Myocyte (in vitro differentiated cells): ENCODE results near the gene MED14. TPM values are rescaled to one million over a fixed set of nuclear protein-coding genes. Genes with fewer than 3 reads are reported as not detected.

ENCODE experiments used
- DNase-seq: peaks from one replicate; pipeline ENCODE4 v3.0.0-alpha.2; 2012; ENCODE audit warnings: low read depth
- total RNA-seq: library from RNA; depleted of rRNA; stranded (reverse); fragments of >200 nt; gene quantifications from 2 replicates; pipeline ENCODE4 v1.2.3, GENCODE V29; 2014

Gene MED14
- total RNA-seq, 1 donor from 2014 or later: 28.9 TPM

DNA sequence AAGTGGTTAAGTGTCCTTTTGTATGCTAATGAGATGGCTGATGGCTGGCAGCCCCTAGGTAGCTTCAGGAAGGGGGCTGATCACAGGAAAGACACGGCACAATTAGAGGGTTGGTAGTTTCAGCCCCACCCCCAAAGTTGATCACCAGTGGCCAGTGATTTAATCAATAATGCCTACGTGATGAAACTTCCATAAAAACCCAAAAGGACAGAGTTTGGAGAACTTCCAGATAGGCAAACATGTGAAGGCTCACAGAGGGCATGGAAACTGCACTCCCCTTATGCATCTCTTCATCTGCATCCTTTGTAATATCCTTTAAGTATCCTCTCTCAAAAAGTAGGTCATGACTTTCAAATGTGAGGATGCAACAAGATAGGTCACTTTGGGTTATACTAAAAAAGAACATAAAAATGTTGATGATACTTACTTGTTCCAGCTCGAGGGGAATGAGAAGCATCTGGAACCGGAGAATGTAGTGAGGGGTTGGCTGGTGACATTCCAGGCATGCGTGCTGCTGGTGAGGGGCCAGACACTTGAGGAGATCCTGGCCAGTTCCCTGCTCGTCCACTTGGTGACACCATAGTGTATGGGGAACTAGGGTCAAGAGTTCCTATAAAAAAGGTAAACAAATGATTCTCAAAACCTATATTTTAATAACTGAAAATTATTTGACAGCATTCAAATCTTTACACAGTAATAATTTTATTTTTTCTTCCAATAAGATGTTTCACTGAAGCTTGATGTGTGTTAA is 71.3 kb downstream of the MED14 start:
- peak; percentile 36 for DNase-seq

DNA sequence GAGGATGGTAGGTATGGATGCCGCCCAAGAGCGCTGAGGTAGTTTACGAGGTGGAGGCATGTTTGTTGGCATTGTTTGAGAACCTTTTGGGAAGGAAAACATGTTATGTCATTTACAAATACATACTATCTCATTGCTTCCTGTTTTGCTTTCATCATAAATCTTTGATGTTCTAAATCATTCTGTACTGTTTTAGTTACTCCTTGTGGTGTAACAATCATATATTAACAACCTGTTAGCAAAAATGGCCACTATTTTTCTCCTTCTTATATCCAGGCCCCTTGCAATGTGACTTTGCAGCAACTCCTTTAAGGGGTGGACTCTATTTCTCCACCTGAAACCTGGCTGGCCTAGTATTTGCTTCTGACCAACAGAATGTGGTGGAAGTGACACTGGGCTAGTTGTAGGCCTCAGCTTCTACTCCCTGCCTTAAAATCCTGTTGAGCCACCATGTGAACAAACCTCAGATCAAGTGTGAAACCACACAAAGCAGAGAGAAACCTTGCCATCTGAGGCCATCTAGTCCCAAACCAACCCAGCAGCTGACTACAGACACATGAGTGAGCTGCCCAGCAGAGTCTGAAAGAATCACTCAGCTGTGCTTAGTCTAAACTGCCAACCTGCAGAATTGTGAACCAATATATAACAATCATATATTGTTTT is 72.1 kb downstream of the MED14 start:
- DNase-seq: peak; percentile 81

DNA sequence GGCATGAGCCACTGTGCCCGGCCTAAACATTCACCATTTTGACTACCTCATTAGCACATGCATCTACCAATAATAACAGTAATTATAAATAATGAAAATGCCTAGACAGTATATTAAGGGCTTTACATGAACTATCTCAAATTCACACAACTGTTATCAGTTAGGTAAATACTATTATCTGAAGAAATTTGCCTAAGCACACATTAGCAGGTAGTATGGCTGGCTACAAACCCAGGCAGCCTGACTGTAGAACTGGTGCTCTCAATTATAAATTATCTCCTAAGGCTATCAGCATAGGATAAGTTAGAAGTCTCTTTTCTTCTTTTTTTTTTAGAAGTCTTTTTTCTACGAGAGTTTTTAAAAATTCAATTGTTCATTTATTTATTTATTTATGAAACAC is 73.9 kb downstream of the MED14 start:
- DNase-seq: no peak

- no peak for DNase-seq
Observed at GRCh38 chrX:40660381-40660780, 75.0 kb downstream of the MED14 start.

DNA sequence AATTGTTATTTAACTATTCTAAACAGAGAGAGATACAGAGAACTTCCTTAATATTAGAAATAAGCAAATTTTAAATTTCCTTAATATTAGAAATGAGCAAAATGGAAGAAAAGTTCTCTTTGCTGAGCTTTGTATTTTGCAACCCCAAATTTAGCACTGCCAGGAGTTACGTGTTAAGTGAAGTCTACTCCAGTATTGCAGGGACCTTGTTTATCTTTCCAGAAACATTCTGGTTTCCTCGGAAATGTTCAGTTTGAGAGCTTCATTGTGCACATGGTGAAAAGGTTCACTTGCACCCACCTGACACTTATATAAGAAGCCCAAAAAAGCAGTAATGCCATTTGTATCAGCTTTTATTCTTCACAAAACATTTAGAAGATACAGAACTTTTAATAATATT is 81.8 kb downstream of the MED14 start:
- no peak for DNase-seq

DNA sequence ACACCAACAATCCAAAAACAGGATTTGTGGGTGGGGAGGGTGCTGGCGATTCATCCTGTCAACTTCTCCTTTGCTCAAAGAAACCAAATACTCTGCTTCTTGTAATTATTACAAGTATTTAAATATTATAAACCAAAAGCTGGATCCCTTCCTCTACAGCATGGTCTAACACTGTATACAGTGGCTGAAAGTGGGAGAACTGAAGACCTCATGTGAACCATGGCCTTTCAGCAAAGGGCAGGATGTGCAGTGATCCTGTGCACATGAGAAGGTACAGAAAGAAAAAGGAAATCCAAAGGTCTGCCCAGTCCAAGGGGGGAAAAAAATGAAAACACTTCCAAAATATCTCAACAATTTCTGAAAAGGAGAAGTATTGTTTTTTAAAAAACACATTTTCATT is 82.7 kb downstream of the MED14 start:
- no peak for DNase-seq

DNA sequence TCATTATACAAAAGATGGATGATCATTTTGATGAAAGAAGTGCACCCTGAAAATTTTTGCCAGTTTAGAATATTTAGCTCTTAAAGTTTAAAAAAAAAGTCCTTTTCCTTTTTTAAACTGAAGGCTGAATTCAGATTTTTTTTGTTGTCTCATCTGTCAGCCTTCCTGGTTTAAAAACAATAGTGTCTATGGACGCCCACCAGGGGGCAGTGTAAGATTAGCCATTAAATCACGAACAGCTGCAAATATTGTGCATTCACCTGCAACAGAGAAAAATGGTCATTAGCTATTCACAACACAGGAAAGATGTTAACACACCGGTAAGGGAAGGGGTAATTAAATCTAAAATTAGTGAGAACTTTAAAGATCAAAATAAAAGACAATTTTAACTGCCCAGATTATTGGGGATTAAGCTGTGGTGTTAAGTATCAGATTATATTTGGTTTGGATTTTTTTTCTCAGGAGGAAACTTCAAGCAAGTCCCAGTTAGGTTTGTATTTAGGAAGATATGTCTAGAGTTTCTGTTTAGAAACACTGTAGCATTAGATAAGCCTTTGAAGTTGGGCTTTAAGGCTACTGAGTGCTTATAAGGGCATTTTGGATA is 83.6 kb downstream of the MED14 start:
- peak; percentile 65 for DNase-seq

GRCh38 chrX:40647307-40648197 is 87.8 kb downstream of the MED14 start, which contains the start of gene CXorf38:
Gene CXorf38, minus strand, starts transcription at chrX:40647561. Its CDS starts 41 bp downstream, at chrX:40647520.
- peak; percentile 87 for DNase-seq

DNA sequence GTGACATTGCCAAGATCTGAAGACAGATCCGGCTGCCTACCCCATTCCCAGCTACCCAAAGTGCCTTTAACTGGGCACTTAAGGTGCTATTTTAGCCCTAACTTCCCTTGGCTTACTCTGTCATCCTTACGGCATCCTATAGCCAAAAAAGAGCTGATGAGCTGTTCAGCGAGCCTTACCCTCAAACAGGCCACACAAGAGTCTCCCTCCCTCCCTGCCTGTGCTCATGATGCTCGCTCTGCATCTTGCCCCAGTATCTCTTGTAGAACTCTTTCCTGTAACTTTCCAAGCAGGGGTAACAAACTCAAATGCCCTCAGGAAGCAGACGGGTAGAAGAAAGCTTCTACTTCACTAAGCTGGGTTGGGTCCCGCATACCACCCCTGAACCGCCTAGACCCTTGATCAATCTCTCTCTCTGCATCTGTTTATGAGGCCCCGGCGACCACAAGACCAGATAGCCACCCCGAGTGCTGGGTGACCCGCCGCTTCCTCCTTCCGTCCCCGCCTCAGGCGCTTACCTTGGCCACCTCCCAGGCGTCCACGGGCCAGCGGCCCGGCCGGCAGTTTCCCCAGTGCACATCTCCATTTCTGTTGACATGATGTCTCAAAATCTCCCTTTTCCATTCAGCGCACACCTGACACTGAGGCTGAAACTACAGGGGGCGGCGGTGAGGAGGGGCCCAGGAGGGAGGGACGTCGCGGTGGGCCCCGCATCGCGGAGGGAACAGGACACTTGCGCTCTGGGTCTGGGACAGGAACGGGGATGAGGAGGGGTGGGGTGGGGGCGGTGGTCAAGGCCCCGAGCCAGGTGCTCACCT is 88.6 kb downstream of the MED14 start:
- DNase-seq: no peak

DNA sequence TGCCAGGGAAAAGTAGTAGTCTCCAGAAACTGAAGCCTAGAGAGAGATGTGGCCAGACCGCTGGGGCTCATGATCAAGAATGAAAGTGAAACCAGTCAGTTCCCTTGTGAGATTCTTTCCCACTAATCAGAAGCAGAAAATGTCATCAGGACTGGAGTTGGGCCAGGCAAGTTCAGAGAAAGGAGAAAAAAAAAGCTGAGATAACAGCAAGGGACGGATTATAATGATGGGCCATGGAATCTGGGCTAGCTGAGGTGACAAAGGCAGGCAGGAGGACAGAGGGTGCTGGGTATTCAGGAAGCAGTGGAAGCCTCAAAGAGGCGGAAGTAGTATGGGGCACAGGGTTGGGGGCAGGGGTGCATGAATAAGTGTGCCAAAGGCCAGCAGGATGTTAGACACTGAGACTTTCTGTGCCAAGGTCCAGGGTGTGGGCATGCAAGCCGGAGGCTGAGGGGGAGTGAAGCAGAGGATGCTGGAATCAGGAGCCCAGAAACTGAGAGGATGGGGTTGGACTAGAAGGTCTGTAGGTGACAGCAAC is 90.5 kb downstream of the MED14 start:
- peak; percentile 59 for DNase-seq

DNA sequence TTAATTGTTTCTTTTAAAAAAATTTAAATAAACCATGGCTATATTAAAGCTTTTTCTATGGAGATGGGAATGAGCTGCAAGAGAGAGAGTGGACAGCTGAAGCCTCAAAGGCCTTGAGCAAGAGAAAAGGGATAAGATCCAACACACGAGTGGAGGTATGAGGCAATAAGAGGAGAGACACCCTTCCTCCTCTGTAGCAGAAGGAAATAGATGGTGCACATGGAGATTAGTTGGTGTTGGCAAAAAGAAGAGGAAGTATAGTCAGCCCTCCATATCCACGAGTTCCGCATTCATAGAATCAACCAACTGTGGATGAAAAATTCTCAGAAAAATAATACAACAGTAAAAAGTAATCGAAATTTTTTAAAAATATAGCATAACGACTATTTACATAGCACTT is 91.2 kb downstream of the MED14 start:
- DNase-seq: no peak

DNA sequence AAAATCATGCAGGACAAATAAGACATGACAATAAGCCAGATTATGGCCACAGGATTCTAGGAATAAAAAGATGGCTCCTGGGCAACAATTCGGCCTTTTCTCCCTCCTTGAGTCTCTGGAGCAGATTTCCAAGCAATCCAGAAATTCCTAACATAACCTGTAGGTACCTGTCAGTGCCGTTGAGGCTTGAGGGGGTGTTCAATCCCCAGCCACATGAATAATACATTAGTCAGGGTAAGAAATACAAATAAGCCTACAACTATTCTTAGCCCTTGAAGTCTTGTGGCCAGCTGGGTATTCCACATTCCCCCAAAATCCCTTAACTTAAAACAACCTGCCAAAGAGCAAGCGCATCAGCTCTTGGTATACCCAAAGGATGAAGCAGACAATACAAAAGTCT is 97.7 kb downstream of the MED14 start:
- no peak for DNase-seq

DNA sequence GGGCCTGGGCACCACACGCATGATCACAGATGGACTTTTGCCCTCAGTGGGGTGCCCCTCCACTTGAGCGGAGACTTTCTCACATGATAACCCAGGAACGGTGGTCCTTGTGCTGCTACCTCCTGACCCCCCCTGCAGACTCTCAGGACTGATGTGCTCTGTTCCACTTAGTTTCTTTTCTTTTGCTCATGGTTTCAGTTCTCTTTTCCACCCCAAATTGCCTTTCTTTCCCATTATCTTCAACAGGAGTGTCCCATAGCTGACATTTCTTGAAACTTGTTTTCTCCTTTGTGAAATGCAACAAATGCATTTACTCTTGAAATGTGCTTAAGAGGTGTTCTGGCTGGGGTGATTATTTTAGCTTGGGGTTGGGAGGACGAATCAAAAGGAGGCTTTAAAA is 103.1 kb downstream of the MED14 start:
- DNase-seq: no peak

- no peak for DNase-seq
Observed at GRCh38 chrX:40628506-40628905, 106.8 kb downstream of the MED14 start.

GRCh38 chrX:40625294-40625693 is 110.0 kb downstream of the MED14 start:
- DNase-seq: no peak

GRCh38 chrX:40623665-40624064 is 111.7 kb downstream of the MED14 start:
- no peak for DNase-seq

DNA sequence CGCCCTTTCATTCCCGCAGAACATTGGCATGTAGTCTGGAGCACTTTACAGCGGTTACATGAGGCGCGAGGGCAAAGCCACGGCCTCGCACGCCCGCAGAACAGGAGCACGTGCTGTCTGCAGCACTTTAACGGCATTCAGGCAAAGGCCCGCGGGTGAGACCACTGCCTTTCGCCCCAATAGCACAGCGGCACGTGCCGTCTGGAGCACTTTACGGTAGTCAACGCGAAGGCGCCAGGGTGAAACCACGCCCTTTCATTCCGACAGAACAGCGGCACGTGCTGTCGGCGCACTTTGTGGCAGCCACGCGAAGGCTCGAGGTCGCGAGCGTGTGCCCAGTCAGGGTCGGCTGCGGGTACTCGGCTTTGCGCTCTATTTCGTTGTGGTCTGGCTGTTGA is 112.2 kb downstream of the MED14 start, which contains the start of gene MPC1L:
TSS of gene MPC1L (plus strand) at position 290 of the 398 bp plus-strand sequence. CDS start 138 bp downstream, outside the sequence.
- no peak for DNase-seq

DNA sequence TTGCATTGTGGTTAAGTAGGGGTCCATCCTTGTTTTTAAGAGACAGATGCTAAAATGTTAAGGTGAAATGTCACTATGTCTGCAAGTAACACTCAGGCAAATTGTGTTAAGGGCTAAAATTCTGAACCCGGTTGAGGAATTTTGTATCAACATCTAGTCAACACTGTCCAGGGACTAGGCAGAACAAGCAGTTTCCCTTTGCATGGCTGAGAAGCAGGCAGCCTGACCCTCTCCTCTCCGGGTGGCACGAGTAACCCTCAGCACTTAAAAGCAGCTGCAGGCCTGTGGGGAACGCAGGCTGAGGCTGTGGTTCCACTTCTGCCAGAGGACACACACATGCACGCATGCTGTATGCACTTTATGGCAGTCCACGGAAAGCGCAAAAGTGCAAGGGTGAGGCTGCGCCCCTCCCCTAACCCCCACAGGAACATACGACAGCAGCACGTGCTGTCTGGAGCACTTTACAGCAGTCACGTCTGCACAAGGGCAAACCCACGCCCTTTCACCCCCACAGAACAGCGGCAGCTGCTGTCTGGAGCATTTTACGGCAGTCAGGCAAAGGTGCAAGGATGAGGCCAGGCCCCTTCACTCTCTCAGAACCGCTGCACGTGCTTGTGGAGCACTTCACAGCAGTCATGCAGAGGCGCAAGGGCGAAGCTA is 112.7 kb downstream of the MED14 start:
- DNase-seq: no peak

DNA sequence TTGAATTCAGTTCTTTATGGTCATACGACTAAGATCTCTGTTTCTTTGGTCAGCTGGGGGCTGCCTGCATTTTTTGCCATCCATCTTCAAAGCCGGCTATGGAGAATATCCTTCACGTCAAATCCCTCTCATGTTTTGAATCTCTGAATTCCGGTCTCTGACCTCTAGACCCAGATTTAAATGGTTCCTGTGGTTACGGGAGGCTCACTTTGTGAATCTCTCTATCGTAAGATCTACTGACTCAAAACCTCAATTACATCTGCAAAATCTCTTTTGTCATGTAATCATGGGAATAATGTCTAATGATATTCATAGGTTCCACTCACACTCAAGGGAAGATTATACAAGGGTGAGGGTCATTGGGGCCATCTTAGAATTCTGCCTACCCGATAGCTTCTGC is 117.8 kb downstream of the MED14 start:
- no peak for DNase-seq

DNA sequence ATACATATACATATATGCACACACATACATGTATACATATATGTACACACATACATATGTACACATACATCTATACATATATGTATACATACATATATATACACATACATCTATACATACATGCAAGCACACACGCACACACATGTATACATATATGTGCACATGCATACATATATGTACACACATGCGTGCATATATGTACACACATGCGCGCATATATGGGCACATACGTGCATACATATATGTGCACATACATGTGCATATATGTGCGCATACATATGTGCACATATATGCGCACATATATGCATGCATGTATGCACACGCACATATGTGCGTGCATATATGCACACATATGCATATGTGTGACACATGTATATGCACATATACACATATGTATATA is 119.4 kb downstream of the MED14 start:
- DNase-seq: no peak
